Glomerular visceral epithelial cell (primary cell): ENCODE data around the gene CLTC.
"Not testable (repeated sequence)": the region's sequence is repeated elsewhere in the genome, so short reads cannot be mapped to it uniquely, and the experiment has no call there.

Source experiments
- DNase-seq: peaks from one replicate; pipeline ENCODE4 v3.0.0-alpha.2; 2016; ENCODE audit errors: extremely low spot score

Gene CLTC

DNA sequence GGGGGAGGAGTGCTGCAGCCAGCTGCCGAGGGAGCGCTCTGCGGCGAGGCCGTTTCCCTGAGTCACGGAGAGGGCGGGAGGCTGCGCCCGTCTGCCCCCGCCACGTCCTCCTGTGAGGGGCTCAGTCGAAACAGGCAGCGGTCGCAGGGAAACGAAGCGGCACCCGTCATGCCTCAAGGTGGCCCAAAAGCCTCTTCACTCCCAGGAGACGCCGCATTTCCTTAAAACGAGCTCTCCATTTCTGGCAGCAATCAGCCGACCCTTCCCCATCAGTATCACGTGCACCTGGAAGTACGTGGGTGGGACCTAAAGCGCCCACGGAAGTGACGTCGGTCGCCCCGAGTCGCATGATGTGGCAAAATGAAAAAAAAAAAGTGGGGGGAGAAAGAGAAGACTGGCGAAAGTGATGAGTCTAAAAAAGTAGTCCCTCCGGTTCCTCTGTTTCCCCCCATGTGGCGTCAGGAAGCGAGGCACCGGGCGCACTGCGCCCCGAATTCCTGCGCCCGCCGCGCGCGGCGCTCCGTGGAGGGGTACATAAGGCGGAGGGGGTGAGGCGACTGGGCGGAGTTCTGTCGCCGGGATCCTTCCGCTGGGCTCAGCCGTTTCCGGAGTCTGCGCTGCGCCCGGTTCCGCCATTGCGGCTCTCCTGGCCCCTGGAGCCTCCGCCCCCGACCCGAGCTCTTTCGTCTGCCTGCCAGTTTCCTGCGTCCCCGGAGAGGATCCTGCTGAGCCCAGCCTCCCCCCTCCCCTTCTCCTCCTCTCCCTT is at the start of gene CLTC:
CLTC (plus strand) TSS at position 598 of the 766 bp plus-strand sequence. CDS start 237 bp downstream, outside the sequence.
- peak; percentile 97 for DNase-seq

DNA sequence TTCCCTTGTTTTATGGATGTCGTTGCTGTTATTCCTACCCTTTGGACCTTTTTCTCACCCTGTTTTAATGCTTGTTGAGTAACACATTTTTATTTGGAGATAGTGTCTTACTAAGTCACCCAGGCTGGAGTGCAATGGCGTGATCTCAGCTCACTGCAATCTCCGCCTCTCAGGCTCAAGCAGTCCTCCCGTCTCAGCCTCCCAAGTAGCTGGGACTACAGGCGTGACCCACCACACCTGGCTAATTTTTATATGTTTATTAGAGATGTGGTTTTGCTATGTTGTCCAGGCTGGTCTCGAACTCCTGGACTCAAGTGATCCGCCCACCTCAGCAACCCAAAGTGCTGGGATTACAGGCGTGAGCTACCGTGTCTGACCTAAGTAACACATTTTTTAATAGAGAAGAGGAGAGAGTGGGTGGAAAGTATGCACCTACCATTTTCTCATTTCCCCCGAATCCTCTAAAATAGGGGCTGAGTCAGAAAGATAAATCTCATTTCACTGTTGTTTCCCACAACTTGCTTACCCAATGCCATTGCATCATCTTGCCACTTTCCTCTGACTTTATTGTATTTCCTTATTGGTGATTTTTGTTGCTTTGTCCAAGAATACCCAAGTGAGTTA is 47.3 kb upstream of the CLTC start:
- DNase-seq: no peak

DNA sequence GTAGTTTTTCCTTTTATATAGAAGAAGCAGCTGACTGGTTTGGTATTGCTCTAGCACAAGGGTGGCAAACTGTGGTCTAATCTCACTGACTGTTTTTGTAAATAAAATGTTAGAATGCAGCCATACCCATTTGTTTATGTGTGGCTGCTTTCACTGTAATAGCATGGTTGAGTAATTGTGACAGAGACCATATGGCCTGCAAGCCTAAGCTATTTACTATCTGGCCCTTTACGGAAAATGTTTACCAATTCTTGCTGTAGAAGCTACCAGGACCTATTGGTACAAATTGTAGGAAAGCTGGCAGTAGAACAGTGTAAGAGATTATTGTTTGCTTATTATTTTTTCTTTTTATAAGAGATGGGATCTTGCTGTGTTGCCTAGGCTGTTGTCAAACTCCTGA is 35.5 kb upstream of the CLTC start:
- DNase-seq: not testable (repeated sequence)

DNA sequence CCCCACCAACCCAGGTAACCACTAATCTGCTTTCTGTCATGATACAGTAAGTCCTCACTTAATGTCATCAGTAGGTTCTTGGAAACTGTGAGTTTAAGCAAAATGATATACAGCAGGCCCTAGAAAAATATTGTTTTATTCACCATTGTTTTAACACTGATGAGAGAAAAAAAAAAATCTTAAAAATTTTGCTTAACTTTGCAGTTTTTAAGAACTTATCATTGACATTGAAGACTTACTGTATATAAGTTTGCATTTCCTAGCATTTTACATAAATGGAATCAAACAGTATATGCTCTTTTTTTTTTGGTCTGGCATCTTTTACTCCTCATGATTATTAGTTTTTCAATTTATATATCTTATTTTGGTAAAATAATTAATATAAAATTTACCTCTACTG is 19.5 kb upstream of the CLTC start:
- no peak for DNase-seq

DNA sequence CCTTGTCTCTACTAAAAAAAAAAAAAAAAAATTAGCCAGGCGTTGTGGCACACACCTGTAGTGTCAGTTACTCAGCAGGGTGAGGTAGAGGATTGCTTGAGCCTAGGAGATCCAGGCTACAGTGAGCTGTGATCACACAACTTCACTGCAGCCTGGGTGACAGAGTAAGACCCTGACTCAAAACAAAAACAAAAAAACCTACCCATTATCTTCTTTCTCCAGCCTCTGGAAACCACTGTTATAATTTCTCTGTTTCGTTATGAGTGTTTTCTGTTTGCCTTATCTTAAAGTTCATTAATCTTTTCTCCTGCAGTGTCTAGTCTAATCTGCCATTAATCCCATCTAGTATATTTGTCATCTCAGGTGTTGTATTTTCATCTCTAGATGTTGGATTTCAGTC is 18.6 kb upstream of the CLTC start:
- no peak for DNase-seq

DNA sequence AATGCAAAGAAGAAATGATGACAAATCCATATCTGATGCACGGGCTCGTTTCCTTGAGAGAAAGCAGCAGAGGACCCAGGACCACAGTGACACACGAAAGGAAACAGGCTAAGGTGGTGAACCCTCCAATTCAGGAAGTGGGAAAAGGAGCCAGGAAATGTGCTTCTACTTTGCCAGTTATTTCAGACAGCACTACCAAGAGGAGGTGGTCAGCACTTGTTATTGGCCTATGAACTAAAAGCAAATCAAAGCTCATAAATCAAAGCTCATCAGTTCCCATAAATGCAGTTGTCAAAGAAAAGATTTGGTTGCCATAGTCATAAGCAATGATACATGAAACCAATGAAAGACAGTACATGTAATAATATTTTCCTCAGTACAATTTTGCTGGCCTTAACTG is 12.6 kb upstream of the CLTC start:
- no peak for DNase-seq

DNA sequence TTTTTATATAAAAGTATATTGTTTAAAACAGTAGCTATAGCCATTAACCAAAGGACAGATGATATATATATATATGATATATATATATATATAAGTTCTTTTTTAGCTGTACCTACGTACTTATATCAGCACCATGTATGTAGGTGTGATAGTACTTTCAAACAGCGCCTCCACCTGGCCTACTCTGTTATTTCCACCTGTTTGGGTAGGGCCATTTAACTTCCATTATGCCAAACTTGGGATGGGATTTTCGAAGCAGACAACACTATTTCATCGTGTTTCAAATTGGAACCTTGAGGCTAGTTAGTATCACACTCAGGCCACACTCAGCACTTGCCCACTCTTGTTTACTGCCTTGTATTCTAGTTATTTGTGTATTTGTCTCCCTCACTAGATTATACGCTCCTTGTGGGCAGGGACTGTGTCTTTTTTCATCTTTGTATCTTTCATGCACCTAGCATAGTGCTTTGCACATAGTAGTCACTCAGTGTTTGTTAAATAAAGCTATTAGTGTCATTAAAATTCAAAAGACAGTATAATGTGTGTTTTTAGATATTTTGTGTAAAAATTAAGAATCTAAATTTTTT is 11.8 kb upstream of the CLTC start:
- no peak for DNase-seq

DNA sequence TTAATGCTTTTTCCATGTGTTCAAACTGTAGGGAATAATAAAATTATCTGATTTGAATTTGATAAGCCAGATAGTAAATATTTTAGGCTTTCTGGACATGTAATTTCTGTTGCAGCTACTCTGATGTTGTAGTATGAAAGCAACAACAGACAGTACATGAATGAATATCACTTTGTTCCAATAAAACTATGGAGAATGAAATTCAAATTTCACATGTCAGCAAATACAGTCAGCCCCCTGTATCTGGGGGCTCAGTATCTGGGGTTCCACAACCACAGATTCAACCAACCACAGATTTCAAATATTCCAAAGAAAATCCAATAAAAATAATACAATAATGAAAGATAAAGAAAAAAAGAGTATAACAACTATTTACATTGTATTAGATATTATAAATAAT is 8.2 kb upstream of the CLTC start:
- DNase-seq: no peak

DNA sequence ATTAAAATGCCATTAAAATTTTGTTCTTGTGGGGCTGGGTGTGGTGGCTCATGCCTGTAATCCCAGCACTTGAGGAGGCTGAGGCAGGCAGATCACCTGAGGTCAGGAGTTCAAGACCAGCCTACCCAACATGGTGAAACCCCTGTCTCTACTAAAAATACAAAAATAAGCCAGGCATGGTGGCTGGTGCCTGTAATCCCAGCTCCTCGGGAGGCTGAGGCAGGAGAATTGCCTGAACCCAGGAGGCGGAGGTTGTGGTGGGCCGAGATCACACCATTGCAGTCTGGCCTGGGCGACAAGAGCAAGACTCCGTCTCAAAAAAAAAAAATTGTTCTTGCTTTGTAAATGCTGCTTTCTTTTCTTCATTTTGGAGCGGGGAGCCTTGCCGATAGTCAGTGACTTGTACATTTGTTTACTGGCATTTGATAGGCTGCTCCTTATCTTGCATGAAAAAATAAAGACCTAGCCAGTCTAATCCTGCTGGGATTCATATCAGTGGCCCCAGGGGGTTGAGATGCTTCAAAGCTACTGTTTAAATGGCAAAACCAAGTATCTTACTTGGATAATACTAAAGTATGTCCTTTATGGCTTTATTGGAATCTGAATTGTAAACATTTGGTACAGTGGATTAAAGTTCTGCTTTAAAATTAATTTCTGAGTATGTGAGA is 3.3 kb upstream of the CLTC start:
- DNase-seq: no peak

DNA sequence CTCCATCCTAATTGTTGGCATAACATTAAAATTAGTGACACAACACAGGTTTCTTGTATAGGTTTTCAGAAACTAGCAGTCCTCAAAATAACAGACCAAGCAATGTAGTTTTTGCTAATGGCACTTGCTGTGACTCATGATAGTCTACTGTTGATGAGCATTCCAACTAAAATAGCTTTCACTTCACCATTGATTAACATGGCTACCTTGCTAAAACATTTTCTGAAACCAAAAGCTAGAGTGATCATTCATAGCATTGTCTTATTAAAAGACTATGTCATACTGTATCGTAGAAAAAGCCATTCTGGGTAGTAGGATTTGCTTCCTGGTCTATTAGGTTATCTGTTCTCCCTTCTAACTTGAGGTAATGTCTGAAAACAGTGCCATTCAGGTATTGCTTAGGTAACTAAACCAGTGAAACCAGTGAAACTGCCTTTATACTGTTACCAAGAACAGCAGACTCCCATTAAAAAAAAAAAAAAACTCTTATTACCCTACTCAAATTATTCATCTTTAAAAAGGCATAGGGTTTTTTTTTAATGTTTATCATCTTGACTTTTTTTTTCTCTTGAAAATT is 2.5 kb upstream of the CLTC start:
- no peak for DNase-seq

DNA sequence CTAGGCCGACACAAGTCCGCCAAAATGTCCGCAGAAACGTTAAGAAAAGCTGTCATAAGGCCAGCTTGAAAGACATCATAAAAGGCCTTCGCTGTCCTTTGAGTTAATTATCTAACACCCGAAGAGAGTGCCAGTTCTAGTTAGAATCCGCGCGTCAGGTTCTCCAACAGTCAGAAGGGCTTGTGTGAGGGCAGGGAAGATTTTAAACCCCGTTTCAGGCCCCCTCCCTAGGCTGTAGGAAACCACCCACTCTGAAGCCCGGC is 729 bp upstream of the CLTC start:
- DNase-seq: no peak

DNA sequence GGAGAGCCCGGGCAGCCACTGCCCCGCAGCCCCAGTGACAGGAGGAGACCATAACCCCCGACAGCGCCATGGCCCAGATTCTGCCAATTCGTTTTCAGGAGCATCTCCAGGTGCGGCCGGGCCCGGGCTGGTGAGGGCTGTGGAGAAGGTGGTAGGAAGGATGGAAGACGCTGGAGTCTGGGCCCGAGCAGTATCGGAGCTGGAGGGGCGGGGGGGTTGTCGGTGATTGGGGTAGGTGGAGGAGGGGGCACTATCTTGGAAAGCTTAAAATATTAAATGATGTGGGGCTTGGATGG is 317 bp downstream of the CLTC start:
- no peak for DNase-seq

DNA sequence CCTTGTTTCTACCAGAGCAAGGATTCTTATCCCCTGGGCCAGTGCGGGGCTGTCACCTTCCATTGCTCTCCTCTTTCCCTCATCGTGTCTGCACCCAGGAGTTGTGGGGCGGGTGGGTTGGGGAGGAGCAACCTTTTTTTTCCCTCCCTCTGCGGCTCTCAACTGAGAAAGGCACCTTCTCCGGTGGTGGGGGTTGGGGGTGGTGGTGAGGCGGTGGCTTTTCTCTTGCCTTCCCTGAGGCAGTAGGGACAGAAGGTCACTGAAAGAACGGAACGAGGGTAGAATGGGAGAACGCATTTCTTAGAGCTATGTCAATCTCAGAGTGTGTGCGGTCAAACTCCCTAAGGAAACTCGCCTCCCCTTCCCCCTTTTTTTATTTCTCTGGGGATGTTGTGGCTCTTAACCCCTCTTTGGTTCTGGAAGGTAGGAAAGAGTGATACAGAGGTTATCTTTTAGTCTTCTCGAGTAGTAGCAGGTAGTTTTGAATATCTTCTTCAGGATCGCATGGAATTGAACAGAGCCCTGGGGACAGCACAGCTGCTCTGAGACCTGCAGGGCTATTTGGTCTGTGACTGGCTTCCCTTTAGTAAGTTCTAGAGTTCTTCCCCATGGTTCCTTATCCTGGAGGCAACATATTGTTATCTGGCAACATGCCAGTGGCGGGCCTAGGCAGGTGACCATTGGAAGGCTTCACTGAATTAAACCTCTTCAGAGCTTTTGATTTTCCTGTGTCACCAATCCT is 994 bp downstream of the CLTC start:
- peak; percentile 64 for DNase-seq

DNA sequence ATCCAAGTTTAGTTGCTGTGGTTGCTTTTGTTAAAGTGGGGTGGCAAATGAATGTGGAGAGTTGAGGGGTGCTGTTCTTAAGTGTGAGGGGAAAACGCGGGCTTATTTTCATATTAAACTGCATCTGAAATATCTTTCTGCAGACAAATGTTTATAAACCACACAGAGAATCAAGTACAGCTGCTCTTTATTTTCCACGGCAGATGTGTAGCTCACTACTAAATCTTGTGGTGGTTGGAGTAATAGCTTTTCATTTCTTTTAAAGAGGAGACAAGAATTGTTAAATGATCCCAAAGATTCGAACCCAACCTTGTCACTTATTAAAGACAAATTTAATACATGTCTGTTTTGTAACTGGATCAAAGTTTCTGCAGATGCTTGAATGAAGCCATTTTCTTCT is 2.1 kb downstream of the CLTC start:
- no peak for DNase-seq

DNA sequence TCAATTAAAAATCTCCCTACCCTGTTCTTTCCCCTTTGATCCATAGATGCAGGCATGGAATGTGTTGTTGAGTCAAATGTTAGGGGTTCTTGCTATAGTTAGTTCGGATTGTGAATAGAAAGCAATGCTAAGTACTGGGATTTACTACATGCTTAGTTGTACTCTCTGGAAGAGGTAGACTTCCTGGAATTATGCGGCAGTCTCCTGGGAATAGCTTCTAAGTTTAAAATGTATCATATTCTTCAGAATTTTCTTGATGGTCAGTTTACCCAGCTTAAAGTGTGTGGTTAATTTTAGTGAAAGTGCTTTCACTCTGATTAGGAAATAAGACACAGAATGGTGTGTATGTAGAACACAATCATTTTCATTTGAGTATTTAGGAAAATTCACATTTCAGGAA is 3.5 kb downstream of the CLTC start:
- DNase-seq: no peak

DNA sequence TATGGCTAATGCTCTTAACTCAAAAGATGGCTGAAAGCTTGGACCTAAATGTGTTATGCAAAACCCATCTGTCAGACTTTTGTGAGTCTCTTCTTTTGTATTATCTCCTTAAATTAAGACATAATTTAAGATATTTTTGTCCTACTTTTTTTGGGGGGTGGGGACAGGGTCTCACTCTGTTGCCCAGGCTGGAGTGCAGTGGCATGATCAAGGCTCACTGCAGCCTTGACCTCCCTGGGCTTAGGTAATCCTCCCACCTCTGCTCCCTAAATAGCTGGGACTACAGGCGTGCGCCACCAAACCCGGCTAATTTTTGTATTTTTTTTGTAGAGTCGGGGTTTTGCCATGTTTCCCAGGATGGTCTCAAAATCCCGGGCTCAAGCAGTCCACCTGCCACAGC is 7.1 kb downstream of the CLTC start:
- DNase-seq: no peak

DNA sequence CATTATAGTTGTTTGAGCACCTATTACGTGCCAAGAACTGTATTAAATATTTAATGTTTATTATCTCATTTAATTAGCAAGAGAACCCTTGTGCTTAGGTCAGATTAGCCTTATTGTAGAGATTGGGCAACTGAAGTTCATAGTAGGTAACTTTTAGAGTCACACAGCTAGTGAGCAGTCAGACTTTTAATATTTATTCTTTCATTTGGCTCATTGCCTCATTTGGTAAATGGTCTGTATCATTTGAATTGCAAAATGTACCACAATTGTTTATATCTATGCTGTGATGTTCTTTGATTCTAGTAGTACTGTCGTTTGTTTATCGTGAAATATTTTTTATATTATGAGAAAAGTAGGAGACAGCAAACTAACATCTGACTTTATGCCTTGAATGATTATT is 7.6 kb downstream of the CLTC start:
- no peak for DNase-seq

DNA sequence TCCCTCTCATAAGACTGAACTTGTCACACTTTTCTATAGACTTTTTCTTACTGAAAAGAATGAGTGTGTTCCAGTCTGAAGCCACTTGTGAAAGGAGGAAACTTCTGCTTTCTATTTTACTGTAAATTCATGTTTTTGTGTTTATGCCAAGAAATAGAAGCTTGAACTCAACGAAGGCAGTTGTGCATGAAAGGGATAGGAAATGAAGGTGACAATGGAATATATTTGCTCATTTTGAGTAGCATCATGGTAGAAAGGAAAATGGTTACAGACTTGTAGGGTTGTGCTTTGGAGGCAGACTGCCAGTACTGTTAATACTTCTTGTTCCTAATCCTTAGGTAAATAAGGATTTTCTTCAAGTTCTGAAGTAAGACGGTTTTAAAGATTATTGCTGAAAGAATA is 8.1 kb downstream of the CLTC start:
- DNase-seq: no peak

DNA sequence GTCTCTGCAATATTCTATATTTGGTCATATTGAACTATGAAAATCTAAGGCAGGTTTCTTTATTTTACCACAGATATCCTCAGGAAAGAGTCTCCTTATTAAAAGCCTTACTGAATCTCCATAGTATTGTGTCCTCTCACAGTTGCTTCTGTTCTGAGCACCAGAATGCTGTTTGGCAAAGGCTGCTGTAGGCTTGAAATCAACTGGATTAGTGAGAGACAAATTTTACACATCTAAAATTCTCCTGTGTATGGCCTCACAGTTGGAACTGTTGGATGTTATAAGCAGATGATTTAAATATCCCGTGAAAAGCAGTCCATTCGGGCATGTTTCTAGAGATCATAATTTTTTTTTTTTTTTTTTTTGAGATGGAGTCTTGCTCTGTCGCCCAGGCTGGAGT is 9.5 kb downstream of the CLTC start:
- no peak for DNase-seq

DNA sequence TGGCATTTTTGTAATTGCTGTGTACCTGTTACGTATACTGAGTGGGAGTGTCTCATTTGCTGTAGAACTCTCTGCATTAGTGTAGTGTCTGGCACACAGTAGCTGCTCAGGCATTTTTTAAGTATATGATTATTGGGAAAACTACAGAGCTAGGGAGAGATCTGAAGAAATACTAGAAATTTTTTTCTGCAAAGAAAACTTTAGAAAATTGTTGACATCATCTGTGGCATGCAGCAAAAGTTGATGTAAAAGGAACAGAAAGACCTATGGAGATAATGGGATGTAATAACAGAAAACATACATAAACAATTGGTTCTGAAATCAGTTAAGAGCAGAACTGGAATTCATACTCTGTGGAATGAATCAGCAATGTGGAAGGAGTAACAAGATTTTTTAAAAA is 11.6 kb downstream of the CLTC start:
- DNase-seq: no peak

DNA sequence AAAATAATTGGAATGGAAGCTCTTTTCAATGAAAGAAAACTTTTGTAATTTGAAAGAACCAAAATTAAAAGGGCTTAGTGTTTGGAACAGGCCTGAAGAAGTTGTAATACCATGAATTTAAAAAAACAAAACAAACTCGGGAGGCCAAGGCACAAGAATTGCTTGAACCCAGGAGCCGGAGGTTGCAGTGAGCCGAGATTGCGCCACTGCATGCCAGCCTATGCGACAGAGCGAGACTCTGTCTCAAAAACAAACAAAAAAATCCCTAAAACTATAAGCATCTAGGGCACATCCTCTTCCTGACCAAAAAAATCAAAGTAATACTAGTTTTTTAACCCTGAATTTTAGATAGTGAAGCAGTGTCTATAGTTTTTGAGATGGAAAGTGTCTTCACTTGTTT is 12.7 kb downstream of the CLTC start:
- no peak for DNase-seq

DNA sequence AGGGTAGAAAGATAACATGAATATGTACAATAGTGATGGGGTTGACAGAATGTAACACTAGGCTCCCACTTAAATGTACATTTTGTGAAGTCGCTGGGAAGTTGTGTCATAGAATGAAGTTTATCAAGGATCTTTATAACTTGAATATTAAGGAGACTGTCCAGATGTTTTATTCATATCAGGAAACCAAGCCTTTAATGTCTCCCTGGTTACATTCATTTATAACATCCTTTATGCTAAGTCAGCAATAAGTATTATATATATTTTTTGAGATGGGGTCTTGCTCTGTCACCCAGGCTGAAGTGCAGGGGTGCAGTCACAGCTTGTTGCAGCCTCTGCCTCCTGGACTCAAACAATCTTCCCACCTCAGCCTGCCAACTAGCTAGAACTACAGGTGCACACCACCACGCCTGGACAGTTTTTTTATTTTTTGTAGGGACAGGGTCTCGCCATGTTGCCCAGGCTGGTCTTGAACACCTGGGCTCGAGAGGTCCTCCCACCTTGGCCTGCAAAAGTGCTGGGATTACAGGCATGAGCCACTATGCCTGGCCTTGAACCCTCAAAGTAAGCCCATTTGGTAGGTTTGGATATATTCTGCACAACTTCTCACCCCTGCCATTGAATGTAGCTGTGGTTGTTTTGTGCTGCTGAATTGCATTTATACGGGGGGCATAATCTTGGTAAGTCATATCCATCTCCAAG is 14.1 kb downstream of the CLTC start:
- no peak for DNase-seq
